ENCODE data around the gene DDX49.

GRCh38 chr19:18910801-18911436, 8.6 kb upstream of the DDX49 start:
- TF ChIP-seq, protein P1, sequence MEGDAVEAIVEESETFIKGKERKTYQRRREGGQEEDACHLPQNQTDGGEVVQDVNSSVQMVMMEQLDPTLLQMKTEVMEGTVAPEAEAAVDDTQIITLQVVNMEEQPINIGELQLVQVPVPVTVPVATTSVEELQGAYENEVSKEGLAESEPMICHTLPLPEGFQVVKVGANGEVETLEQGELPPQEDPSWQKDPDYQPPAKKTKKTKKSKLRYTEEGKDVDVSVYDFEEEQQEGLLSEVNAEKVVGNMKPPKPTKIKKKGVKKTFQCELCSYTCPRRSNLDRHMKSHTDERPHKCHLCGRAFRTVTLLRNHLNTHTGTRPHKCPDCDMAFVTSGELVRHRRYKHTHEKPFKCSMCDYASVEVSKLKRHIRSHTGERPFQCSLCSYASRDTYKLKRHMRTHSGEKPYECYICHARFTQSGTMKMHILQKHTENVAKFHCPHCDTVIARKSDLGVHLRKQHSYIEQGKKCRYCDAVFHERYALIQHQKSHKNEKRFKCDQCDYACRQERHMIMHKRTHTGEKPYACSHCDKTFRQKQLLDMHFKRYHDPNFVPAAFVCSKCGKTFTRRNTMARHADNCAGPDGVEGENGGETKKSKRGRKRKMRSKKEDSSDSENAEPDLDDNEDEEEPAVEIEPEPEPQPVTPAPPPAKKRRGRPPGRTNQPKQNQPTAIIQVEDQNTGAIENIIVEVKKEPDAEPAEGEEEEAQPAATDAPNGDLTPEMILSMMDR (IDR thresholded peaks at IDR 0.05), result no peak
- TF ChIP-seq ZFX (IDR thresholded peaks at IDR 0.05; ENCODE audit: borderline replicate concordance), result no peak
